Esophagus (tissue), 2 donors: ENCODE data around the gene GLT6D1. TPM values are rescaled to one million over a fixed set of nuclear protein-coding genes. Genes with fewer than 3 reads are reported as not detected.
"Not testable (repeated sequence)": the region's sequence is repeated elsewhere in the genome, so short reads cannot be mapped to it uniquely, and the experiment has no call there.

ENCODE experiments used
- H3K27ac ChIP-seq, 2 donors: one replicate each; pipeline ENCODE4 v1.5.1; 2013; ENCODE audit warnings: low read depth in 2 of 2, mild to moderate bottlenecking in 2 of 2, inconsistent platforms in 1 of 2, low read length in 1 of 2, moderate library complexity in 1 of 2
- H3K27me3 ChIP-seq, 2 donors: one replicate each; pipeline ENCODE4 v1.6.1; 2013; ENCODE audit warnings: low read length in 2 of 2, control low read depth in 1 of 2, mild to moderate bottlenecking in 1 of 2; ENCODE audit not compliant: insufficient read depth in 2 of 2, control insufficient read depth in 1 of 2
- H3K36me3 ChIP-seq, 2 donors: one replicate each; pipeline ENCODE4 v1.6.1; 2013; ENCODE audit warnings: low read length in 1 of 2; ENCODE audit not compliant: control insufficient read depth in 2 of 2, insufficient read depth in 2 of 2
- H3K4me1 ChIP-seq, 2 donors: one replicate each; pipeline ENCODE4 v1.6.1; 2013; ENCODE audit warnings: low read length in 1 of 2; ENCODE audit not compliant: control insufficient read depth in 2 of 2, insufficient read depth in 2 of 2
- H3K4me3 ChIP-seq, 2 donors: one replicate each; pipeline ENCODE4 v1.5.1; 2013; ENCODE audit warnings: low read length in 2 of 2, mild to moderate bottlenecking in 2 of 2, low read depth in 1 of 2, moderate library complexity in 1 of 2
- H3K9me3 ChIP-seq, 2 donors: one replicate each; pipeline ENCODE4 v1.6.1; 2013; ENCODE audit warnings: mild to moderate bottlenecking in 2 of 2, low read depth in 1 of 2, low read length in 1 of 2, moderate library complexity in 1 of 2; ENCODE audit not compliant: control insufficient read depth in 2 of 2, insufficient read depth in 1 of 2
- WGBS, 2 donors: extraction: QIAGEN DNeasy Blood & Tissue Kit; methylation state at CpG; one replicate each; pipeline ENCODE4 v1.1.7; 2013; 5-methylcytosine and 5-hydroxymethylcytosine counted together
- polyA plus RNA-seq, 2 donors: library from polyadenylated mRNA; stranded (reverse); fragments of 200-250 nt; gene quantifications; one replicate each; pipeline ENCODE4 v1.2.3, GENCODE V29; 2013
- donor health status: healthy with polysubstance abuse.
- donor health status: Bipolar disorder and iron deficiency.

The GLT6D1 gene
- polyA plus RNA-seq, 2 donors = not detected

DNA sequence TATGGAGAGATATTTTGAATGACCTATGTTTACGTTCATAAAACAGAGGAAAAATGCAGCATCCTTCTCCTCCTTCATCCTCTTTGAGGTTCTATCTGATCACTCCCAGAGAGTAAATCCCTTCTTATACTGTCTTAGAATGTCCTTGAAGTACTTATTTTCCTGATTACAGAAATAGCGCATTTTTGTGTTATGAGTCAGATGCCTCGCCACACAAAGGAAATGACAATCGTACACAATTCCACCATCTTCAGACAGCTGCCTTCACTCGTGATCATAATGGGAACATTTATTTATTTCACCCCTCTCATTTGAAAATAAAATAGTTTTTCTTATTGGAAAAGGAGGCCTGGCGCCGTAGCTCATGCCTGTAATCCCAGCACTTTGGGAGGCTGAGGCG lies 2.4 kb upstream of the GLT6D1 start:
- Histone ChIP-seq H3K27me3 (no peaks in the 10 kb centered on the region), H3K4me3 (no peak overlapping the region), H3K4me1 (no peaks in the 10 kb centered on the region), H3K36me3 (no peaks in the 10 kb centered on the region), H3K9me3 (peaks cover 0 to 10% of the 10 kb centered on the region in 2 donors), H3K27ac (no peak overlapping the region)
- 64 to 72% methylated on average over 8 of the region's 8 CpGs for WGBS, 2 donors

DNA sequence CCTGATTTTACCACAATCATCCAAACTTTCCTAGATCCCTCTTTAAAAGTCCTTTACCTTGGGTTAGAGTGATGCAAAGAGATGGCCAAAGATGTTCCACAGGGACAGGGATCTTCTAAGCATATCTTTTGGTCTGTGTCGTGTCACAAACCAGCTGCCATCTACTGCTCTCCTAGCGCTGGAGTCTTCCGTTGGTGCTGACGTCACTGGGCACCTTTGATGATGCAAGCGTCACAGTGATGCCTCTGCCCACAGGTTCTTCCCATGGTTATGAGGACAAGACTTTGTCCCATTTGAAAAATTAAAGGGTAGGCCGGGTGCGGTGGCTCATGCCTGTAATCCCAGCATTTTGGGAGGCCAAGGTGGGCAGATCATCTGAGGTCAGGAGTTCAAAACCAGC lies 1.7 kb upstream of the GLT6D1 start:
- no peaks in the 10 kb centered on the region for H3K4me1 ChIP-seq
- WGBS, 2 donors = 85% methylated on average over 7 of the region's 7 CpGs

DNA sequence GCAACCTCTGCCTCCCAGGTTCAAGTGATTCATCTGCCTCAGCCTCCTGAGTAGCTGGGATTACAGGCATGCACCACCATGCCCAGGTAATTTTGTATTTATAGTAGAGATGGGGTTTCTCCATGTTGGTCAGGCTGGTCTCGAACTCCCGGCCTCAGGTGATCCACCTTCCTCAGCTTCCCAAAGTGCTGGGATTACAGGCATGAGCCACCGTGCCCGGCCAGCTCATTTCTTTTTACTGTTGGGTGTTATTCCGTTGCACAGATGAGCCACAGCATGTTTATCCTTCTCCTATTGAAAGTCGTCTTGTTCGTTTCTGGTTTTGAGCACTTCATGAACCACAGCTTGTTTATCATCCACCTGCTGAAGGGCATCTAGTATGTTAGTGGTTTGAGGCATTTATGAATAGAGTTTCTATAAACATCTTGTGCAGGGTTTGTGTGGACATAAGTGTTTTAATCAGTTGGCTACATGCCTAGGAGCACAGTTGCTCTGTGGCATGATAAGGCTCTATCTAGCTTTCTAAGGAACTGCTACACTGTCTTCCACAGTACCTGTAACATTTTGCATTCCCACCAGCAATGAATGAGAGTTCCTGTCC lies 2.3 kb downstream of the GLT6D1 start:
- not testable (repeated sequence) for H3K4me1 ChIP-seq, H3K9me3 ChIP-seq, H3K36me3 ChIP-seq, H3K27me3 ChIP-seq, H3K27ac ChIP-seq, H3K4me3 ChIP-seq
- 77 to 83% methylated on average over 7 of the region's 7 CpGs for WGBS, 2 donors

More for the DNA sequence above, 1.7 kb upstream of the GLT6D1 start:
- Histone ChIP-seq H3K27me3 (no peaks in the 10 kb centered on the region), H3K4me3 (no peak overlapping the region), H3K27ac (no peak overlapping the region), H3K36me3 (no peaks in the 10 kb centered on the region), H3K9me3 (peaks cover 0 to 9% of the 10 kb centered on the region in 2 donors)

DNA sequence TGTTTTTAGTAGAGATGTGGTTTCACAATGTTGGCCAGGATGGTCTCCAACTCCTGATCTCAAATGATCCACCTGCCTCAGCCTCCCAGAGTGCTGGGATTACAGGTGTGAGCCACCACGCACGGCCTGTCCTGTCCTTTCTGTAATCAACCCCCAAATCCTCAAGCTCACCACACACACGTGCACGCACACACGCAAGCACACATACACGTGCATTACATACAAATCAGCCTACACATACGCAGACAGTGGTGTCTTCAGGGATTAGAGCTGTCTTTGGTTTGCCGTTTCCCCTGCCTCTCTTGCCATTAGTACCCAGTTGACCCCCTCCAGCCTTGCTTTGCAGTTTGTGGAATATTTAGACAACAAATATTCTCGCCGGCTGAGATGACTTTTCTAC lies 6.5 kb downstream of the GLT6D1 start:
- no peak overlapping the region for H3K4me3 ChIP-seq
- H3K9me3 ChIP-seq = no peaks in the 10 kb centered on the region
- H3K36me3 ChIP-seq = no peaks in the 10 kb centered on the region
- peaks cover 0 to 2% of the 10 kb centered on the region in 2 donors for H3K27me3 ChIP-seq
- no peak overlapping the region for H3K27ac ChIP-seq
- WGBS, 2 donors = 86 to 88% methylated on average over 10 of the region's 10 CpGs
- H3K4me1 ChIP-seq = no peaks in the 10 kb centered on the region

DNA sequence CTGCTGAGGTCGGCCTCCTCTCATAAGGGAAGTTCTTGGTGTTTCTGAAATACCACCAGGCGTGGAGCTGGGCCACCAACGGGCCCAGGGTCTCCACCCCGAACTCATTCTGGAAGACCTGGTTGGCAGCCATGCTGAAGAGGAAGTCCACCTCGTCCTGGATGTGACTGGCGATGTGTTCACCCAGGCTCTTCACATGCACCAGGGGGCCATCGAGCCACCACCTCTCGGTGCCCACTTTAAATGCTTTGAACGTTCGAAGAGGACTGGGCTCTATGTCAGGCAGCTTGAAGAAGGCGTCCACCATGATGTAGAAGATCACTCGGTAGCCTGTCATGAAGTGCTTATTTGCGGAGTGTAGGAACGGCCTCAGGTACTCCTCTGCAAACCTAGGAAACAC lies 15.1 kb downstream of the GLT6D1 start:
- Histone ChIP-seq H3K27ac (no peak overlapping the region), H3K27me3 (peaks cover 0 to 4% of the 10 kb centered on the region in 2 donors), H3K36me3 (no peaks in the 10 kb centered on the region), H3K4me1 (no peaks in the 10 kb centered on the region), H3K9me3 (peaks cover 0 to 3% of the 10 kb centered on the region in 2 donors), H3K4me3 (no peak overlapping the region)
- 86 to 92% methylated on average over 14 of the region's 14 CpGs for WGBS, 2 donors

DNA sequence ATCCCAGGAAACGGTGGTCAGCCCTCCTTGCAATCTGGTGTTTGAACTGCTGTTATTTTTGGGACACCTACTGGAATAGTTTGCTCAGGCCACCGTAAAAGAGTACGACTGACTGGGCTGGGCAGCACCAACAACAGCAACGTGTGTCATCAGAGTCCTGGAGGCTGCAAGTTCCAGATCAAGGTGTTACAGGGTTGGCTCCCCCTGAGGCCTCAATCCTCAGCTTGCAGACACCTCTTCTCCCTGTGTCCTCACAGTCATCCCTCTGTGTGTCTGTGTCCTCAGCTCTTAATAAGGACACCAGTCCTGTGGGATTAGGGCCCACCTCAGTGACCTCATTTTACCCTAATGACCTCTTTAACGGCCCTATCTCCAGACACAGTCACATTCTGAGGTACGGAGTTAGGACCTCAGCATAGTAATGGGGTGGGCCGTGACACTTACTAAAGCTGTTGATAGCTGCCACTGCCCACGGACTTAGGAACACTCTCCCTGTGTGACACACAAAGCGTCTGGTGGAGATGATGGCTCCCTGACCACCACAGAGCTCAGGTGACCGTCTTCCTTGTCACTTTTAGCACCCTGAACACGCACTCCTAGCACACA lies 16.8 kb downstream of the GLT6D1 start:
- Histone ChIP-seq H3K4me3 (no peak overlapping the region), H3K9me3 (peaks cover 0 to 3% of the 10 kb centered on the region in 2 donors), H3K36me3 (no peaks in the 10 kb centered on the region), H3K27me3 (peaks cover 0 to 4% of the 10 kb centered on the region in 2 donors), H3K4me1 (no peaks in the 10 kb centered on the region), H3K27ac (no peak overlapping the region)
- 65% methylated on average over 11 of the region's 11 CpGs for WGBS, 2 donors

DNA sequence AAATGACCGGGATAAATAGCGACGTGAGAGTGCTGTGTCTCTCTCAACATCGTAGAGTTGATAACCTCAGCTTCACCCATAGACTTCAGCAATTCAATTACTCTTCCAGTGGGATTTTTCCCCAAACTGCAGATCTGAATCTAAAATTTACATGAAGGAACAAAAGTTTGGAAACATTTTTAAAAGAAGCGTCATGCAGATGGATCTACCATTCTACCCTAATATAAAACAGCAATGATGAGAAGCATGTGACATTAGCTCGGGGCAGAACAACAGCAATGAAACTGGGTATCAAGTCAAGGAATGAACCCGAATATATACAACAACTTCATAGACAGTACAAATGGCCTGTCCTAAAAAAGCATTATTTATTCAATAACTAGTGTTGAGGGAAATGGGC lies 18.8 kb downstream of the GLT6D1 start:
- H3K4me3 ChIP-seq = no peak overlapping the region
- H3K27ac ChIP-seq = no peak overlapping the region
- no peaks in the 10 kb centered on the region for H3K9me3 ChIP-seq
- 68 to 75% methylated on average over 7 of the region's 7 CpGs for WGBS, 2 donors
- H3K4me1 ChIP-seq = no peaks in the 10 kb centered on the region
- no peaks in the 10 kb centered on the region for H3K27me3 ChIP-seq
- no peaks in the 10 kb centered on the region for H3K36me3 ChIP-seq

DNA sequence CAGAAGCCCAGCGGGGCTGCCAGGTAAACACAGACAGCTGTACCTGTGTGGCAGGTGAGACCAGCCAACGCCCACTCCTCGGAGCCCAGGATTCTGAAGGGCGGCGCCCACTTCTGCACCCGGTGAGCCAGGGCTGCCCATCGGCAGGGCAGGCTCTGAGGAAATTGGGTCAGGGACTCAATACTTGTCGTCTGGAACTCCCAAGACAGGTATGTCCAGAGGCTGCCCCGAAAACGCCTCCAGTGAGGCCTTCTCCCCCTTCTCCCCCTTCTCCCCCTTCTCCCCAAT lies 19.8 kb downstream of the GLT6D1 start:
- no peak overlapping the region for H3K4me3 ChIP-seq
- 51 to 69% methylated on average over 10 of the region's 10 CpGs for WGBS, 2 donors
- H3K4me1 ChIP-seq = no peaks in the 10 kb centered on the region
- H3K9me3 ChIP-seq = no peaks in the 10 kb centered on the region
- H3K27me3 ChIP-seq = no peaks in the 10 kb centered on the region
- no peaks in the 10 kb centered on the region for H3K36me3 ChIP-seq
- no peak overlapping the region for H3K27ac ChIP-seq

DNA sequence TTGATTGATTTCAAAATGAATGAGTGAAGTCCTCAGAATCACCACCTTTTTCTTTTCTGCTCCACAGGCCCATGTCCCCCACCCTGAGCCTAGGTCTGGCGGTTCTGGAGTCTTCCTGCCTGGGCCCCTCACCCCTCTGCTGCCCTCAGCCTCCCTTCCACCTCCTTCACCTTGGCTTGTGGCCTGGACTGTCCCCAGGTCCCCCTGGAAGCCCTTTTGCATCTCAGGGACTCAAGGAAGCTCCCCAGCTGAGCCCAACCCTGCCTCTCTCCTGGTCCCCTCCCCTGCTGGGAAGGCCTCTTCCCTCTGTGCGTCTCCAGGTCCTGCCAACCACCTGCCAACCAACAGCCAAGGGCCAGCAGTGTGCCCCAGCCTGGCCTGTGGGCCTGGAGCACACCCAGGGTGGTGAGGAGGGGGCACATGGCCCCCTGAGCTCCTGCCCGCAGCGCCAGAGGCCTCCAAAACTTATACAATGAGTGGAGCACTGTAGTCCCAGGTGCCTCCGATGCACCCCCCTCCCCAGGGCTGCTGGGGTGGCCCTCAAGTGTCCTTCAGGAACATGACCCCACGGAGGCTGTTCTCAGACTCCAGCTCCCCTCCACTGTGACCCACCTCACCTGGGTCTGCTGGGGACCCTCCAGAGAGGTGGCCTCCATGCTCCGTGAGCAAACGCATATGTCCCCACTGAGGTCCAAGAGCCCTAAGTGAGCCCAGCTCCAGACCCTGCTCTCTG lies 20.3 kb downstream of the GLT6D1 start:
- H3K4me1 ChIP-seq = no peaks in the 10 kb centered on the region
- WGBS, 2 donors = 71 to 81% methylated on average over 8 of the region's 8 CpGs
- H3K27ac ChIP-seq = no peak overlapping the region
- no peaks in the 10 kb centered on the region for H3K27me3 ChIP-seq
- H3K4me3 ChIP-seq = no peak overlapping the region
- no peaks in the 10 kb centered on the region for H3K36me3 ChIP-seq
- no peaks in the 10 kb centered on the region for H3K9me3 ChIP-seq

DNA sequence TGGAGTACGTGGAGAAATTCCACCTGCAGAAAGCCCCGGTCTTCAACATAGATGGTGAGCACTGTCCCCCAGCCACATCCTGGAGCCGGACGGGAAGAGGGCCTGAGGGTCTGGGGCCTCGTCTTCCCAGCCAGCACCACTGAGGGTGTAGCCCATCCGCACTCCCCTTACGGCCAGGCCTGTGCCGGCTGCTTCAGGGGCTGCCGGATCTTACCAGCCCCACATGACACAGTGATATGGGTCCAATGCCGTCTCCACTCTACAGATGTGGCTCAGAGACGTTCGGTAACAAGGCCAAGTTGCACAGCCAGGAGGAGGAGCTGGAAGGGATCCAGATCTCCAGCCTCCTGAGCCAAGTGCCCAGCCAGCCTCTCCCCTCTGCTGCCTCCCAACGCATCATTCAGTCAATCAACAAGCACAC lies 21.3 kb downstream of the GLT6D1 start:
- H3K36me3 ChIP-seq = no peaks in the 10 kb centered on the region
- no peak overlapping the region for H3K4me3 ChIP-seq
- no peak overlapping the region for H3K27ac ChIP-seq
- H3K9me3 ChIP-seq = no peaks in the 10 kb centered on the region
- no peaks in the 10 kb centered on the region for H3K4me1 ChIP-seq
- H3K27me3 ChIP-seq = no peaks in the 10 kb centered on the region
- WGBS, 2 donors = 76 to 85% methylated on average over 13 of the region's 13 CpGs
